Stimulated activated CD4-positive, alpha-beta T cell treated with anti-CD3 and anti-CD28 coated beads, Interleukin-12 subunit alpha, Interleukin-12 subunit beta, amount 100 ng/mL, for 4 hours (primary cell): ENCODE data around the gene SULT2A1.
"Not testable (repeated sequence)": the region's sequence is repeated elsewhere in the genome, so short reads cannot be mapped to it uniquely, and the experiment has no call there.

ENCODE experiments used
- DNase-seq: peaks from one replicate; pipeline ENCODE4 v3.0.0-alpha.2; 2020

SULT2A1 gene, protein sequence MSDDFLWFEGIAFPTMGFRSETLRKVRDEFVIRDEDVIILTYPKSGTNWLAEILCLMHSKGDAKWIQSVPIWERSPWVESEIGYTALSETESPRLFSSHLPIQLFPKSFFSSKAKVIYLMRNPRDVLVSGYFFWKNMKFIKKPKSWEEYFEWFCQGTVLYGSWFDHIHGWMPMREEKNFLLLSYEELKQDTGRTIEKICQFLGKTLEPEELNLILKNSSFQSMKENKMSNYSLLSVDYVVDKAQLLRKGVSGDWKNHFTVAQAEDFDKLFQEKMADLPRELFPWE

DNA sequence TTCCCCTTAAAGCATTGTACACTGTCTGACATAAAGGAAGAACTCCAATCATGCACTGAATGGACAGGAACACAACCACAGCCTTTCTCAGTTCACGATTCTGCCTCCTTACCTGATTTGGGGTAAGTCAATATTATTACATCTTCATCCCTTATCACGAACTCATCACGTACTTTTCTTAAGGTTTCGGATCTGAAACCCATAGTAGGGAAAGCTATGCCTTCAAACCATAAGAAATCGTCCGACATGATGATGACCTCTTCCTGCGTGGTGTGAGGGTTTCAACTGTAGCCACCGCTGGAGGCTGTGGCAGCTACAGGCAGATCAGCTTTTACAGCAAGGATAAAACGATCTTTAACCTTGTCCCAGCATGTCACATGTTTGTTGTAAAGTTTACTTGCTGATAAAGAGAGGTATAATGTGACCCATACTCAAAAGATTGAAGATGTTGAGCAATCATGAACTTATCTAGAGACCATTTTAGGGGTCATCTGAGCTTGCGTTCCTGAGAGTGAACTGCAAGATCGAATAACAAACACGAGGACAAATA is at the start of gene SULT2A1:
TSS of gene SULT2A1 (minus strand) at position 306 of the 550 bp plus-strand sequence. CDS start at position 248, 58 bp downstream.
- DNase-seq = no peak

DNA sequence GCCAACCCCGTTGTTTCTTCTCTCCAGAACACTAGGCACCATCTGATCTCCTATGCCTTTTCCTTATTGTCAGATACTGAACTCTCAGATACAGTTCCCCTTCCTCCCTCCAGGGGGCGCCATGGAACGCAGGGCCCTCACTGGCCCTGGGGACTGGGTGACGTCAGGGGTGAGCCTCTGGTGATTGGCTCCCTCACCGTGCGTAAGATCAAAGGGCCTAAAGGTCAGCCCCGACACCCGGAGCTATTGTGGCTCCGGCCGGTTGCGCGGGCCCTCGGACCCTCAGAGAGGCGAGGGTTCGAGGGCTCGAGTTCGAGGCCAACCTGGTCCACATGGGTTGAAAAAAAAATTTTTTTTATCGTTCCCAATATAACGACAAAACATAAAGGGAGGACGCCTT is 42.5 kb upstream of the SULT2A1 start:
- not testable (repeated sequence) for DNase-seq

DNA sequence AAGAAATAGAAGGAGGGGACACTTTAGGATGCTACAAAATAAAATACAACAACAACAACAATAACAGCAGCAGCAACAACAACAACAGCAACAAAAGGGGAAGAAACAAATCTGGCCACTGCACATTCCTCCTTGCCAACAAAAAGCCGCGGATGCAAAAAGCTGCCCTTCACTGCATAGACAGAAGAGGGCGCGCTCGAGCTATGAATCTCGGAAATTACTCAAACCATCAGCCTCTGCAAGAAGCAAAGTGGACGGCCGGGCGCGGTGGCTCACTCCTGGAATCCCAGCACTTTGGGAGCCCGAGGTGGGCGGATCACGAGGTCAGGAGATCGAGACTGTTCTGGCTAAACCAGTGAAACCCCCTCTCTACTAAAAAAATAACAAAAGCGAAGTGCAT is 34.0 kb upstream of the SULT2A1 start:
- not testable (repeated sequence) for DNase-seq

DNA sequence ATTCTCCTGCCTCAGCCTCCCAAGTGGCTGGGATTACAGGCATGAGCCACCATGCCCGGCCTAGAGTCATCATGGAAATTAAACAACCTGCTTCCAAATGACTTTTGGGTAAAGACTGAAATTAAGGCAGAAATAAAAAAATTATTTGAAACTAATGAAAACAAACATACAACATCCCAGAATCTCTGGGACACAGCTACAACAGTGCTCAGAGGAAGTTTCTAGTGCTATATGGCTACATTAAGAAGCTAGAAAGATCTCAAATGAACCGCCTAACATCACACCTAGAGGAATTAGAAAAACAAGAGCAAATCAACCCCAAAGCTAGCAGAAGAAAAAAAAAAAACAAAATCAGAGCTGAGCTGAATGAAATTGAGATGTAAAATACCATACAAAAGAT is 24.1 kb upstream of the SULT2A1 start:
- not testable (repeated sequence) for DNase-seq

DNA sequence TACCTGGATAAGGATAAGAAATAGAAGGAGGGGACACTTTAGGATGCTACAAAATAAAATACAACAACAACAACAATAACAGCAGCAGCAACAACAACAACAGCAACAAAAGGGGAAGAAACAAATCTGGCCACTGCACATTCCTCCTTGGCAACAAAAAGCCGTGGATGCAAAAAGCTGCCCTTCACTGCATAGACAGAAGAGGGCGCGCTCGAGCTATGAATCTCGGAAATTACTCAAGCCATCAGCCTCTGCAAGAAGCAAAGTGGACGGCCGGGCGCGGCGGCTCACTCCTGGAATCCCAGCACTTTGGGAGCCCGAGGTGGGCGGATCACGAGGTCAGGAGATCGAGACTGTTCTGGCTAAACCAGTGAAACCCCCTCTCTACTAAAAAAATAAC is 23.2 kb upstream of the SULT2A1 start:
- DNase-seq = peak; percentile 60

DNA sequence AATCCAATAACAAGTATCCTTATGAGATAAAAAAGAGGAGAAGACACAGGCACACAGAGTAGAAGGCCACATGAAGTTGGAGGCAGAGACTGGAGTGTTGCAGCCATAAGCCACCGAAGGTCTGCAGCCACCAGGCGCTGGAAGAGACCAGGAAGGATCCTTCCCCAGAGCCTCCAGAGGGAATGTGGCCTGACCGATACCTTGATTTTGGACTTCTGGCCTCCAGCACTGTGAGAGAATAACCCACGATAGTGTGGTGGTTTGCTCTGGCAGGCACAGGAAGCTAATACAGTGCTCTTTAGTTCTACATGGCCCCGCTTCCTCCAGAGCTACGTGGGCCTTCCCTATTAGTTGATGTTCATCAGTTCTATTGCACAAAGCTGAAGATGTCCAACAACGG is 15.3 kb upstream of the SULT2A1 start:
- DNase-seq = no peak

DNA sequence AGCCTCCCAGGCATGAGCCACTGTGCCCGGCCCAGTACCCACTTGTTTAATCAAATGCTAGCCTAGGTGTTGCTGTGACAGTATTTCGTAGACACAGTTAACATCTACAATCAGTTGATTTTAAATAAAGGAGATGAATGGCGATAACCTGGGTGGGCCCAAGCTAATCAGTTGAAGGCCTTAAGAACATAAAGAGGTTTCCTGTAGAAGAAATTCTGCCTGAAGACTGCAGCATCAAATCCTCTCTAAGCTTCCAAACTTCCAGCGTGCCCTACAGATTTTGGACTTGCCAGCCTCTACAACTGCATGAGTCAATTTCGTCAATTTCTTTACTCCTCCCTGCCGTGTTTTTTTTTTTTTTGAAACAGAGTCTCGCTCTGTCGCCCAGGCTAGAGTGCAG is 13.2 kb upstream of the SULT2A1 start:
- no peak for DNase-seq

DNA sequence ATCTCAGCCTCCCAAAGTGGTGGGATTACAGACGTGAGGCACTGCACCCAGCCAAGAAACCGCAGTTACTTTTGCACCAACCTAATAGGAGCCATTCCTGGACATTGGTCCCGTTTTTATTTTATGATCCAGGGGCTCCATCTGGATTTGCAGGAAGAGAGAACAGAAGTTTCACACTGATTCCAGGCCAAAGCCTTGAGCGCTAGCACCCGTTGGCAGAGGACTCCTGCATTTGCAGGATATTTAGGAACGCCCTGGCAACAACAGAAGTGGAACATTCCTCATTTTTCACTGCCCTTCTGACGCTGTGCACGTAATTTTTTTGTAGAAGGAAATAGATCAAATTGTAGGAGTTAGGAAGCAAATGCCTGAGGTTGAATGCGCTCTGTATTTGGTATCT is 11.7 kb upstream of the SULT2A1 start:
- DNase-seq = no peak

DNA sequence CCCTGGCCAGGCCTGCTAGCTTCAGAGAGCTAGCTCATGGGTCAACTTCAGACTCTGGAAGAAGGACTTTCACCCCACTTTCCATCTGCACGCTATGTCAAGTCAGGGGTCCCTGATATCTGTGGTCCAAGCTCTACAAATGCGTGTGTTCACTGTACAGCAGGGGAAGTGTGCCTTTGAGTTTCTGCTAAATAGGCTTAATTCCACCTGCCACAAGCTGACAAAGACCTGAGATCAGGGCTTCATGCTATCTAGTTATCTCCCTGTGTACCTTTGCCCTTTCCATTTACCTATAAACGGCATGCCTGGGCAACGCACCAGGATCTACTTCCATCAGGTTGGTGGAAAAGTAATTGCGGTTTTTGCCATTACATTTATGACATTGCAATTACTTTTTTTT is 10.7 kb upstream of the SULT2A1 start:
- no peak for DNase-seq

DNA sequence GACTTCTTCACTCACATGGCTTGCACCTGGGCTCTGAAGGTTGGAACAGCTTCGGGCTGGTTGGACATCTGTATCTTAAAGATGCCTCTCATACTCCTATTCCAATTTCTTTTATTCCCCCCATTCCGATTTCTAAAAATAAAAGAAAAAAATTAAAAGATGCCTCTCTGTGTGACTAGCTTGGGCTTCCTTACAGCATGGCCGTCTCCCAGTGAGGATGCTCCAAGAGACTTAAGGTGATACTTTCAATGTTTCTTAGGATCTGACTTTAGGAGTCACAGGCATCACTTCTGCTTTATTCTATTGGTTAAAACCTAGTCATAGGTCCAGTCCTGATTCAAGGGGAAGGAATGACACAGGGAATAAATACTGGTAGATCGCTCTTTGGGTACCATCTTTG is 9.9 kb upstream of the SULT2A1 start:
- no peak for DNase-seq

DNA sequence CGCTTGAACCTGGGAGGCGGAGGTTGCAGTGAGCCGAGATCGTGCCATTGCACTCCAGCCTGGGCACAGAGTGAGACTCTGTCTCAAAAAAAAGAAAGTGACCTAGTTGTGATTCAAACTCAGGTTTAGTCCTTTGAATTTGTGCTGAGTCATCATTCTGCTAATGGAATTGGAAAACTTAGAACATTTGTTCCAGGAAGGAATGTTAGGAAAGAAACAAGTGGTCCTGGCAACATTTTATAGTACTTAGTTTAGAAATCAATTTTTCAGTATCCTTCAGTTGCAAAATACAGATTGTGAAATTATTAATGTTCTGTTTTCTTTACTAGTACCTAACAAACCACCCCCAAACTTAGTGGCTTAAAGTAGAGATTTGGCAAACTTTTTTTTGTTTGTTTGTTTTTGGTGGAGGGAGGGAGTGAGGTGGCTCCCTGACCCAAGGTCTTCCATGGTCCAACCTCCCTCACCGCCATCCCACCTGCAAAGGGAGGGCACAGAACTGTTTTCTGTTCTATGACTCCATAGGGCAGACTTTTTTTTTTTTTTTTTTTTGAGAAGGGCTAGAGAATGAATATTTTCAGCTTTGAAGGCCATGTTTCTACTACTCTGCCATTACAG is 9.2 kb upstream of the SULT2A1 start:
- DNase-seq = no peak

DNA sequence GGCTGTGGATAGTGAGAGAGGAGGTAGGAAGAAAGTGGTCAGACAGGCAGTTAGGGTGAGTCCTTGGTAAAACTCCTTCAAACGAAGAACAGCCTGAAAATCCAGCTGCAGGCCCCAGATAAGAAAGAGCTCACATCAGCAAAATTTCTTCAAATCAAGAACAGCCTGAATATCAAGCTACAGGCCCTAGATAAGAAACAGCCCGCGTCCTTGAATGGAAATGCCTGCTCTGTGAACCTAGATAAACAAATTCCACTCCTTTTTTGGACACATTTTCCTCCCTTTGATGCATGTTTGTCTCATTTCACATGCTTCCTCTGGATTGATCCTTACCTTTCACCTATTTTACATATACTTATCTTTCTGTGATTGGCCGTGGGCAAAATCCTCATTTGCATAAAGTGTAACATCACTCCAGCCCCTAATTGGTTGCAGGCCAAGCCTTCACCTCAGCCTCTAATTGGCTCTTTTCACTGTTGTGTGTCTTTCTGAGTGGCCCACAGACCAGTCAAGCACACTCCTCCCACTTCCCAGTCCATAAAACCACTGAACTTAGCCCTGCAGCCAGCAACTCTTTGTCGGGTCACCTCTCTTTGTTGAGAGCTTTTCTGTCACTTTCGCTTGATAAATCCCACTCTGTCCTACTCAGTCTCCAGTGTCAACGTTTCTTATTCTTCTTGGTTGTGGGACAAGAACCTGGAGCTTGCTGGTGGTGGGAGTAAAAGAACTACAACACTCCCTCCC is 6.0 kb upstream of the SULT2A1 start:
- DNase-seq = no peak

DNA sequence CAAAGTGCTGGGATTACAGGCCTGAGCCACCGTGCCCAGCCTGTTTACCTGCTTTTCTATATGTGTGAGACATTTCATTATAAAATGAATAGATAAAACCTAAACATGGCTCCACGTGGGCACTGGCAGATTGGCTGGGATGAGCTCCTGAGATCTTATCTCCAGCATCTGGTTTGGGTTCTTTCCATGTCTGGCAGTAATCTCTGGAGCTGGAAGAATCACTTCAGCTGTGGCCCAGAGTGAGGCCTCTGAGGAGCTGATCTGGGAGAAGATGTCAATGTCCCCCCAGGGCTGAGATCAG is 5.5 kb upstream of the SULT2A1 start:
- no peak for DNase-seq

DNA sequence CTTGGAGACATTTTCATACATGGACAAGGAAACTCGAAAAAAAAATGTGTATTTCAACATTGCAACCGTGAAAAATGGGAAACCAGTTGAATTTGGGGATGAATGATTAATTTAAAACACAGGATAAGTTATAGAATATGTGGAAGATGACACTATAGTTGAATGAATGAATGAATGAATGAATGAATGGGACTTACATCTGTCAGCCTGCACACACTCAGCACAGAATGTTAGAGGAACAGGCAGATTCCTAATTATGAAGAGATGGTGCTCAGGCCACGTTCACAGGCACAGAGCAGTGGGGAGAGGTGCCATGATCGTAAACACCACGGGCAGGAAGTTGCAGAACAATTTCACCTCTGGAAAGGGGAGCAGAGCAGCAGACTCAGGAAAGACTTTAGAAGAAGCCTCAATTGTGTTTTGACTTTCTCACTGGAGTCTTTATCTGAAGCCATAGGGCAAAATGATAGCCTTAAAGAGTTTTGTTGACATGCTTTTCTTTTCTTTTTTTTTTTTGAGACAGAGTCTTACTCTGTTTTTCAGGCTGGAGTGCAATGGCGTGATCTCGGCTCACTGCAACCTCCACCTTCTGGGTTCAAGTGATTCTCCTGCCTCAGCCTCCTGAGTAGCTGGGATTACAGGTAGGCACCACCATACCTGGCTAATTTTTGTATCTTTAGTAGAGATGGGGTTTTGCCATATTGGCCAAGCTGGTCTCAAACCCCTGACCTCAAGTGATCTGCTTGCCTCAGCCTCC is 4.9 kb upstream of the SULT2A1 start:
- DNase-seq = no peak

DNA sequence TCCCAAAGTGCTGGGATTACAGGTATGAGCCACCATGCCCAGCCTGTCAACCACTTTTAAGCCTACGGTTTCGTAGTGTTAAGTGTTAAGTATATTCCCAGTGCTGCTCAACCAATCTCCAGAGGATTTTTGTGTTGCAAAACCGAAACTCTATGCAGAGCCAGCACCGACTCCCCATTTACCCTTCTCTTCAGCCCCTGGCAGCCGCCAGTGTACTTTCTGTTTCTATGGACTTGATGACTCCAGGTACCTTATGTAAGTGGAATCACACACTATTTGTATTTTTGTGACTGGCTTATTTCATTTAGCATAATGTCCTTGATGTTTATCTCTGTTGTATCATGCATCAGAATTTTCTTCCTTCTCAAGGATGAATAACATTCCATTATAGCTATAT is 1.1 kb downstream of the SULT2A1 start:
- DNase-seq = no peak

DNA sequence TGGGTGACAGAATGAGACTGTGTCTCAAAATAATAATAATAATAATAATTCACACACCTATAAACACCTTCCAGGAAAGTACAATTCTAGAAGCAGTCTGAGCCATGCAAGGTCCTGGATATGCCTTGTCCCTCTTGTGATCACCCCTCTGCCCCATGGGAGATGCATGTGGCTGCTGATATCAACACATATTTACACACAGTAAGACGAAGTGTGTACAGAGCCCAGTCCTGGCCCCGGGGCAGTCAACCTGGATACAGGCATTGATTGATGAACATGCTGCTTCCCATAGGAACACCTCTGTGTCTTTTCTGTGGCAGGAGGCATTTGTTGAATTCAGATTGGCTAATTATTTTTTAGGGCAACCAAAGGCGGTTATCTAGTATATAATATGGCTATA is 3.2 kb downstream of the SULT2A1 start:
- DNase-seq = no peak

DNA sequence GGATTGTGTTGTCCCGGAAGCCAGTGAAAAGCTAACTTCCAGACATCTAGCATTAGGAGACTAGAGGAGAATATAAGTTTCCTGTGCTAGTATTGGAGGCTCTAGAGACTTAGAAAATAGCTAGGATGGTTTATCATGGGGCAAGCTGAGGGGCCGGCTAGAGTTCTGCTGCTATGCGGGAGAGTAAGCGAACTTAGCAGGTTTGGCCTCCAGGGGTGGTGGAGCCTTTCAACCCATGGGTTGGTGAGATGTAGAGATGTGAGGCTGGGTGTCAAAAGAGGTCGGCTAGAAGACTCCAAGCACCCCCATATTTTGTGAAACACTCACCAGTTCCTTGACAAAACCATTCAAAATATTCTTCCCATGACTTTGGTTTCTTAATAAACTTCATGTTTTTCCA is 4.4 kb downstream of the SULT2A1 start:
- no peak for DNase-seq

DNA sequence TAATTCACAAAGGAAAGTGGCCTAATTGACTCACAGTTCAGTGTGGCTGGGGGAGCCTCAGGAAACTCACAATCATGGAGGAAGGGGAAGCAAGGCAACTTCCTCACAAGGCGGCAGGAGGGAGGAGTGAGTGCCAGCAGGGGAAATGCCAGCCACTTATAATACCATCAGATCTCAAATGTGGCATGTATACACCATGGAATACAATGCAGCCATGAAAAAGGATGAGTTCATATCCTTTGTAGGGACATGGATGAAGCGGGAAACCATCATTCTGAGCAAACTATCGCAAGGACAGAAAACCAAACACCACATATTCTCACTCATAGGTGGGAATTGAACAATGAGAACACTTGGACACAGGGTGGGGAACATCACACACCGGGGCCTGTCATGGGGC is 6.7 kb downstream of the SULT2A1 start:
- not testable (repeated sequence) for DNase-seq

DNA sequence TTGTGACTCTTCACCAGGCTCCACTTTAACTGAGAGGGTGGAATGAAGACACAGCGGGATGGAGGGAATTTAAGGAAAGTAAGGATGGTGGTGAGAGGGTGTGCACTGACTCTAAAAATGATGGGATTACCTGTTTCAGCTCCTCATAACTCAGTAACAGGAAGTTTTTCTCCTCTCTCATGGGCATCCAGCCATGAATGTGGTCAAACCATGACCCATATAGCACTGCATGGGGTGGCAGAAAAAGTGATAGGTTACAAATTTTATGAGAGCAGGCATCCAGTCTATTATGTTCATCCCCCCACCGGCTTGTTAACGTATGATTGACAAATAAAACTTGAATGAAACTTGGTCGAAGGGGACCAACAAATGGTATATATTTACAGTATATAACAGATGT is 7.2 kb downstream of the SULT2A1 start:
- DNase-seq = no peak

DNA sequence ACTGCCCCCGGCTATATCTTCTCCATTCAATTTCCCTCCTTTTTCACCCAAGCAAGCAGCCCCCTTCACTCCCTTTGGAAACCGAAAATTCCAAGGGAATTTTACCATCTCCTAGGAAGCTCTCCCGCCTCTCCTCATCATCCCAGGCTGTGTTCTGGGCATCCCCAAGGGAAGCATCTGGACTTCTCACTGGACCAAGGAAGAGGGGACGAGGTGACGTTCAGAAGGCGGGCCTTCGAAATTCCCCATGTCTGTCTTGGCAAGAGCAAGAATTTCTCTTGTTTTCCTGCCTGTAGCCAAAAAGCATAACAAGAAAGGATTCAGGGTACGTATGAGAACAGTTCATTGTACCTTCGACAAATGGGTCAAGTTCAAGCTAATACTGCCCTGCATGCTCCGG is 20.9 kb downstream of the SULT2A1 start:
- no peak for DNase-seq

DNA sequence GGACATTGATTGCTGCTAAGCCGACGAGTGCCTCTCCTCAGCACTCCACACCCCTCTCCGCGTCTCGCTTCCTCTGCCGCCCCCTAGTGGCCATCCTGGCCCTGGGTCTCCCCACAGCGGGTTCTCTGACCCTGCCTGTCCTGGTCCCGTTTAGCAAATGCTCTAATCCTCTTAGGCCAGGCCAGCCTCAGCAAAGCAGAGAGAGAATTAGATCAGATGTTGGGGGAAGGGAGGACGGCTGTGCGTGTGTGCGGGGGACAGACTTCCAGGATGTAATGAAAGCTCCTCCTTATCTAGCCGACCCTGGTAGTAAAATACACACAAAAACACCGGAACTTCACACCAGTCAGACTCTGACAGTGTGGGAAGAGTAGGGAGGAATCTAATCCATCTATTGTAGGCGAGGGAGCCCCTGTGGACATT is 22.6 kb downstream of the SULT2A1 start:
- peak; percentile 89 for DNase-seq

DNA sequence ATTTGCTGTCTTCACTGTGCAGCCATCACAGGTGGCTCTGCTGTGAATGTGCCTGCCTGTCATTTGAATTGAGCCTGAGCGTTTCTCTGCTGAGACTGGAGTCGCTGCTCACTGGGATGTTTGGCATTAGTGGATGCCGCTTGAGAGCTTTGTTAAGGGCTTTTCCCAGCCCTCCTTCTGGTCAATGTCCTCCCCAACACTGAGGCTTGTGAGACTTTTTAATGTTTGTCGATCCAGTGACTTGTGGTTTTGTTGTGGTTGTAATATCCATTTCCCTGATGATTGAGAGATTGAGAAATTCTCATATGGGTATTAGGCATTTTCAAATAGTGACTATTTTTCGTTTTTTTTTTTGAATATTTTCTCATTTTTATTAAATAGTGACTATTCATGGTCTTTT is 24.5 kb downstream of the SULT2A1 start:
- no peak for DNase-seq

DNA sequence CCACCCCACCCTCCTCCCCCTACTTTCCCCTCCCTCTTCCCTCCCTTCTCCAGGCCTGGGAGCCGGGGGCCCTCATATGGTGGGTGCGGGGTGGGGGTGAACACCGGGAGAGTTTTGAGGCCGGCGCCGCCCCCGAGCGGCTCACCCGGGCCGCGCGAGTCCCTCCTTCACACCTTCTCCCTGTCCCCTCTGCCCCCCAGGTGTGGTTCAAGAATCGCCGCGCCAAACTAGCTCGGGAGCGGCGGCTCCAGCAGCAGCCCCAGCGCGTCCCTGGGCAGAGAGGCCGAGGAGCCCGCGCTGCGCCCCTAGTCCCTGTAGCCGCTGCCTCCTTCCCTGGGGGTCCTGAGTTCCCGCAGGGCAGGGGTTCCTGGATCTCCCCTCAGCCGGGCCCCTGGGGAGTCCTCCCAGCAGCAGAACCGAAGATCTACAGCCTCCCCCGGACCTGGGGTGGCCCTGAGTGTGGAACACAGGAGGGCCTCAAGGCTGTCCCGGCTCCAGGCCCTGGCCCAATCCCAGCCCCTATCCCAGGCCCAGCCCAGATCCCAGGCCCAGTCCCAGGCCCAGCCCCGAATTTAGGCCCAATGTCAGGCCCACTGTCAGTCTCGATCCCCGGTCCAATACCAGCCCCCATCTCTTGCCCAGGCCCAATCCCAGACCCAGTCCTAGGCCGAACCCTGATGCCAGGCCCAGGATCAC is 25.4 kb downstream of the SULT2A1 start:
- DNase-seq = no peak
